ENCODE measurements around the gene TRPM2. TPM values are rescaled to one million over a fixed set of nuclear protein-coding genes. Genes with fewer than 3 reads are reported as not detected.

TRPM2 gene
- total and polyA plus RNA-seq, 2 donors (not counting 1 experiment from before 2014, with no cell fraction given) = not detected

DNA sequence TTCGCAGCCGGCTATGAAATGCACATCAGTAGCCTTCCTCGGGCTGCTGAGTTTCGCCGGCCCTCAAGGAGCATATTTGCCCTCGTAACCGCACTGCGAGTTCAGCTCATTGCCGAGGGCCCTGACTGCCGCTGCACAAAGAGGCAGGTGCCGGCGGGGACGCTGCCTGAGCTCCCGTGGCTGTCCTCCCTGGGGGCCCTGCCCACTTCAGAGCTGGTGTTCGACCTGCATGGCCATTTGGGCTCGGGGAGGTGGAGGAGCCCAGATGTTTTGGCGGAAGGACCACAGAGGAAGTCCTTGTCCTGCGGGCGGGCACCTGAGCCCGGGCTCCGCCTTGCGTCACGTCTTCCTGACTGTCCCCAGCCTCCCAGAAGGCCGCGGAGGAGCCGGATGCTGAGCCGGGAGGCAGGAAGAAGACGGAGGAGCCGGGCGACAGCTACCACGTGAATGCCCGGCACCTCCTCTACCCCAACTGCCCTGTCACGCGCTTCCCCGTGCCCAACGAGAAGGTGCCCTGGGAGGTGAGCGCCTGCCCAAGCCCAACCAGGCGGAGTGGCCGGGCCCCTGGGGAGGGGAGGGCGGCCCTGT is 72.0 kb downstream of the TRPM2 start:
- Histone ChIP-seq H3K79me2 (ENCODE audit: control insufficient read depth, insufficient read depth, low read length) (no peaks in the 10 kb centered on the region), H3K4me1 (ENCODE audit: control insufficient read depth, extremely low read depth, insufficient read depth, low read length) (no peaks in the 10 kb centered on the region), H3K27ac (ENCODE audit: insufficient read depth, low read length) (no peak overlapping the region), H3K4me3 (replicated peaks in 1 of 4; ENCODE audit: control extremely low read depth in 1 of 4, insufficient read depth in 1 of 4, low read depth in 3 of 4, low read length in 4 of 4) (no peak overlapping the region), H3K4me2 (ENCODE audit: extremely low read depth, insufficient read depth, low read length) (no peak overlapping the region), H3K9ac (ENCODE audit: insufficient read depth, low read length) (no peak overlapping the region), H2AFZ (ENCODE audit: low read length) (no peak overlapping the region), H4K20me1 (ENCODE audit: control insufficient read depth, extremely low read depth, insufficient read depth, low read length) (no peaks in the 10 kb centered on the region), H3K27me3 (ENCODE audit: control insufficient read depth, insufficient read depth, low read length) (no peaks in the 10 kb centered on the region), H3K36me3 (ENCODE audit: control insufficient read depth, insufficient read depth, low read length) (no peaks in the 10 kb centered on the region), H3K9me3 (ENCODE audit: control insufficient read depth, insufficient read depth, low read depth, low read length) (no peaks in the 10 kb centered on the region)
- no peak for DNase-seq (ENCODE audit: low read depth in 2 of 2)
- TF ChIP-seq, protein P1, sequence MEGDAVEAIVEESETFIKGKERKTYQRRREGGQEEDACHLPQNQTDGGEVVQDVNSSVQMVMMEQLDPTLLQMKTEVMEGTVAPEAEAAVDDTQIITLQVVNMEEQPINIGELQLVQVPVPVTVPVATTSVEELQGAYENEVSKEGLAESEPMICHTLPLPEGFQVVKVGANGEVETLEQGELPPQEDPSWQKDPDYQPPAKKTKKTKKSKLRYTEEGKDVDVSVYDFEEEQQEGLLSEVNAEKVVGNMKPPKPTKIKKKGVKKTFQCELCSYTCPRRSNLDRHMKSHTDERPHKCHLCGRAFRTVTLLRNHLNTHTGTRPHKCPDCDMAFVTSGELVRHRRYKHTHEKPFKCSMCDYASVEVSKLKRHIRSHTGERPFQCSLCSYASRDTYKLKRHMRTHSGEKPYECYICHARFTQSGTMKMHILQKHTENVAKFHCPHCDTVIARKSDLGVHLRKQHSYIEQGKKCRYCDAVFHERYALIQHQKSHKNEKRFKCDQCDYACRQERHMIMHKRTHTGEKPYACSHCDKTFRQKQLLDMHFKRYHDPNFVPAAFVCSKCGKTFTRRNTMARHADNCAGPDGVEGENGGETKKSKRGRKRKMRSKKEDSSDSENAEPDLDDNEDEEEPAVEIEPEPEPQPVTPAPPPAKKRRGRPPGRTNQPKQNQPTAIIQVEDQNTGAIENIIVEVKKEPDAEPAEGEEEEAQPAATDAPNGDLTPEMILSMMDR (conservative IDR thresholded peaks at IDR 0.05 in 1 of 2, IDR thresholded peaks at IDR 0.05 in 1 of 2; ENCODE audit: low read depth in 1 of 2, low read length in 2 of 2) = no peak
- no peak for TF ChIP-seq EZH2 (IDR thresholded peaks at IDR 0.05; ENCODE audit: low read length, missing control alignments)

DNA sequence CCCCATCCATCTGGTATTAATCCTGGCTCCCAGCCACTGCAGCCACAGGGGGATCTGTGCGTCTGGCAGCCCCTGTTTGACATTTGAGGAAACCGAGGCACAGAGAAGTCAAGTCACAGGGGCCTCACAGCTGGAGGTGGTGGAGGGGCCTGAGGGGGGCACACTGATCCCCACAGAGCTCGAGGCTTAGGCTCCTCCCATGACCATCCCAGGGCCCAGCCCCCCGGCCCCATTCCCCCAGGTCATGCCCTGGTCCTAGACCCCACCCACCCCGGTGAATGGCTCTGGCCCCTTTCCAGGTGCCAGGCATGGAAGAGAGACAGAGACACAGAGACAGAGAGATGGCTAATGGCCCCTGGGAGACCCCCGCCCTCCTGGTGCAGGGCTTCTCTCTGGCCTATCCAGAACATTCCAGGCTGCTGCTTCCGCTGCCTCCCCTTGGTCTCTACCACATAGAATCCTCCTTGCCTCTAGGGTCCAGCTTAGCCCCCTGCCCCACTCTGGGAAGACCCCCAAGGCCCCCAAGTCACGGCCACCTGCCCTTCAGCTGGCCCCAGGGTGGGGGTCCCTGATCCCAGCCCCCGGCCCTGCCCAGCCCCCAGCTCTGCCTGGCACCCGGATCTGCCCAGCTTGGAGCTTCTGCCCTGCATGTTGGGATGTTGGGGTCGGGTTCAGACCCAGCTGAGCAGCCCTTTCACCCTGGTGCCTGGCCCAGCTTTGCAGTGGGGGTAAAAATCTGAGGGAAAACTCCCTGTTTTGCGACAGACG is 72.7 kb downstream of the TRPM2 start:
- Histone ChIP-seq H3K4me1 (ENCODE audit: control insufficient read depth, extremely low read depth, insufficient read depth, low read length) (no peaks in the 10 kb centered on the region), H3K27ac (ENCODE audit: insufficient read depth, low read length) (no peak overlapping the region), H3K79me2 (ENCODE audit: control insufficient read depth, insufficient read depth, low read length) (no peaks in the 10 kb centered on the region), H3K9me3 (ENCODE audit: control insufficient read depth, insufficient read depth, low read depth, low read length) (no peaks in the 10 kb centered on the region), H3K4me3 (replicated peaks in 1 of 4; ENCODE audit: control extremely low read depth in 1 of 4, insufficient read depth in 1 of 4, low read depth in 3 of 4, low read length in 4 of 4) (no peak overlapping the region), H3K4me2 (ENCODE audit: extremely low read depth, insufficient read depth, low read length) (no peak overlapping the region), H3K36me3 (ENCODE audit: control insufficient read depth, insufficient read depth, low read length) (no peaks in the 10 kb centered on the region), H4K20me1 (ENCODE audit: control insufficient read depth, extremely low read depth, insufficient read depth, low read length) (no peaks in the 10 kb centered on the region), H3K27me3 (ENCODE audit: control insufficient read depth, insufficient read depth, low read length) (no peaks in the 10 kb centered on the region), H2AFZ (ENCODE audit: low read length) (no peak overlapping the region), H3K9ac (ENCODE audit: insufficient read depth, low read length) (no peak overlapping the region)
- no peak for TF ChIP-seq EZH2 (IDR thresholded peaks at IDR 0.05; ENCODE audit: low read length, missing control alignments)
- TF ChIP-seq, protein P1 (conservative IDR thresholded peaks at IDR 0.05 in 1 of 2, IDR thresholded peaks at IDR 0.05 in 1 of 2; ENCODE audit: low read depth in 1 of 2, low read length in 2 of 2) = no peak
- no peak for DNase-seq (ENCODE audit: low read depth in 2 of 2)

DNA sequence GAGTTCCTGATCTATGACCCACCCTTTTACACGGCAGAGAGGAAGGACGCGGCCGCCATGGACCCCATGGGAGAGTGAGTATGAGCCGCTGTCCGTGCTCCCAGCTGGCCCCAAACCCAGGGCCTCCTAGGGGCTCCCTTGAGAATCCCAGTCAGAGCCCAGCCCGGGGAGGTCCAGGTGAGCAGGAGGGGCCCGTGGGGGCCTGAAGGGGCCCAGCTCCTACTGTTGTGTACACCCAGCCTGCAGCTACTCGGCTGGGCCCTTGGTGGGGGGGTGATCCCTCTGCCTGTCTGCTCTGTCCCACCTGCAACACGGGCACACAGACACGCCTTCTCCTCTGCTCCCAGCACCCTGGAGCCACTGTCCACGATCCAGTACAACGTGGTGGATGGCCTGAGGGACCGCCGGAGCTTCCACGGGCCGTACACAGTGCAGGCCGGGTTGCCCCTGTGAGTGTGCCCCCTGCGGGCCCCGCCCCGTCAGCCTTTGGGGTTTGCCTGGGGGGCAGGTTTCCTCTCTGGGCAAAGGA is 73.3 kb downstream of the TRPM2 start:
- H4K20me1 ChIP-seq (ENCODE audit: control insufficient read depth, extremely low read depth, insufficient read depth, low read length) = no peaks in the 10 kb centered on the region
- H3K4me3 ChIP-seq (replicated peaks in 1 of 4; ENCODE audit: control extremely low read depth in 1 of 4, insufficient read depth in 1 of 4, low read depth in 3 of 4, low read length in 4 of 4) = no peak overlapping the region
- DNase-seq (ENCODE audit: low read depth in 2 of 2) = no peak
- no peak overlapping the region for H3K9ac ChIP-seq (ENCODE audit: insufficient read depth, low read length)
- no peak overlapping the region for H3K4me2 ChIP-seq (ENCODE audit: extremely low read depth, insufficient read depth, low read length)
- no peaks in the 10 kb centered on the region for H3K4me1 ChIP-seq (ENCODE audit: control insufficient read depth, extremely low read depth, insufficient read depth, low read length)
- H3K79me2 ChIP-seq (ENCODE audit: control insufficient read depth, insufficient read depth, low read length) = no peaks in the 10 kb centered on the region
- no peaks in the 10 kb centered on the region for H3K36me3 ChIP-seq (ENCODE audit: control insufficient read depth, insufficient read depth, low read length)
- no peak overlapping the region for H3K27ac ChIP-seq (ENCODE audit: insufficient read depth, low read length)
- TF ChIP-seq EZH2 (IDR thresholded peaks at IDR 0.05; ENCODE audit: low read length, missing control alignments) = no peak
- TF ChIP-seq, protein P1 (conservative IDR thresholded peaks at IDR 0.05 in 1 of 2, IDR thresholded peaks at IDR 0.05 in 1 of 2; ENCODE audit: low read depth in 1 of 2, low read length in 2 of 2) = no peak
- H3K9me3 ChIP-seq (ENCODE audit: control insufficient read depth, insufficient read depth, low read depth, low read length) = no peaks in the 10 kb centered on the region
- H3K27me3 ChIP-seq (ENCODE audit: control insufficient read depth, insufficient read depth, low read length) = no peaks in the 10 kb centered on the region
- H2AFZ ChIP-seq (ENCODE audit: low read length) = no peak overlapping the region
